Transverse colon (tissue), 4 donors: ENCODE measurements around the gene RGL2. TPM values are rescaled to one million over a fixed set of nuclear protein-coding genes. Genes with fewer than 3 reads are reported as not detected.

ENCODE experiments used
- DNase-seq: peaks from one replicate; pipeline ENCODE4 v3.0.0-alpha.2; 2019
- H3K27ac ChIP-seq, 4 donors: fragments of 200-600 bp; sonication (generic); 2 replicates each; pipeline ENCODE4 v1.5.1; 2016 to 2018; ENCODE audit warnings: inconsistent platforms in 4 of 4
- H3K27me3 ChIP-seq: fragments of 200-600 bp; sonication (generic); 2 replicates; pipeline ENCODE4 v1.5.1; 2017; ENCODE audit warnings: inconsistent platforms
- H3K36me3 ChIP-seq, 4 donors: fragments of 200-600 bp; sonication (generic); 2 replicates each; pipeline ENCODE4 v1.5.1; 2017 to 2019; ENCODE audit warnings: inconsistent platforms in 4 of 4
- H3K4me1 ChIP-seq, 4 donors: fragments of 200-600 bp; sonication (generic); 2 replicates each; pipeline ENCODE4 v1.5.1; 2017 to 2020; ENCODE audit warnings: inconsistent platforms in 4 of 4
- H3K4me3 ChIP-seq, 4 donors: fragments of 200-600 bp; sonication (generic); 1 replicate in 1 of 4; 2 replicates in 3 of 4; pipeline versions ENCODE4 v1.5.1 to v1.6.1; 2017 to 2019; ENCODE audit warnings: inconsistent platforms in 4 of 4
- H3K9me3 ChIP-seq, 2 donors: fragments of 200-600 bp; sonication (generic); 2 replicates each; pipeline ENCODE4 v1.5.1; 2017 to 2019; ENCODE audit warnings: inconsistent platforms in 2 of 2
- EP300 ChIP-seq: sonication (generic); formaldehyde crosslinking; IDR thresholded peaks from one replicate; pipeline ENCODE4 v1.6.1; 2017; ENCODE audit warnings: antibody characterized with exemption, low read depth
- POLR2A ChIP-seq: fragments of 450-650 bp; IDR thresholded peaks from one replicate; pipeline ENCODE4 v1.6.1; 2016; ENCODE audit warnings: antibody characterized with exemption, mild to moderate bottlenecking, moderate library complexity
- POLR2AphosphoS5 ChIP-seq, 3 donors: sonication (generic); formaldehyde crosslinking; IDR thresholded peaks; one replicate each; pipeline ENCODE4 v1.6.1; 2016; ENCODE audit warnings: antibody characterized with exemption in 3 of 3
- WGBS, 2 donors: methylation state at CpG; one replicate each; pipeline ENCODE4 v1.1.5; 2018; ENCODE audit warnings: low coverage in 1 of 2; 5-methylcytosine and 5-hydroxymethylcytosine counted together
- in situ Hi-C, 4 donors: fragments of 200-750 bp; cut with MboI; loops; one replicate each; pipeline versions ENCODE4 v1.15.0 to v1.15.1; 2017; ENCODE audit warnings: low sequenced_read_pairs in 3 of 4, low pct_ligation_motif_present in 1 of 4, low pct_unique_long_range_greater_than_20kb in 1 of 4
- intact Hi-C: fragments of 100-400 bp; cut with DNase I; formaldehyde crosslinking; loops from one replicate; pipeline ENCODE4 v1.15.1; 2023; ENCODE audit warnings: low total_unique reads
- total RNA-seq, 4 donors: library from RNA; depleted of rRNA; stranded (reverse); fragments of >200 nt; gene quantifications; one replicate each; pipeline ENCODE4 v1.1.0, GENCODE V29; 2016
- TF ChIP-seq, protein P1 (sequence below), 5 experiments: fragments of 200-600 bp in 3 of 5; fragments of 450-650 bp in 2 of 5; sonication (generic) in 3 of 5; IDR thresholded peaks; 1 replicate in 2 of 5; 2 replicates in 3 of 5; pipeline ENCODE4 v1.5.1; 2016 to 2017; ENCODE audit warnings: antibody characterized with exemption in 5 of 5, inconsistent platforms in 3 of 5, mild to moderate bottlenecking in 2 of 5, moderate library complexity in 1 of 5

Gene RGL2
- total RNA-seq, 4 donors from 2014 or later: 21.3 to 70.3 (median 25.8) TPM

DNA sequence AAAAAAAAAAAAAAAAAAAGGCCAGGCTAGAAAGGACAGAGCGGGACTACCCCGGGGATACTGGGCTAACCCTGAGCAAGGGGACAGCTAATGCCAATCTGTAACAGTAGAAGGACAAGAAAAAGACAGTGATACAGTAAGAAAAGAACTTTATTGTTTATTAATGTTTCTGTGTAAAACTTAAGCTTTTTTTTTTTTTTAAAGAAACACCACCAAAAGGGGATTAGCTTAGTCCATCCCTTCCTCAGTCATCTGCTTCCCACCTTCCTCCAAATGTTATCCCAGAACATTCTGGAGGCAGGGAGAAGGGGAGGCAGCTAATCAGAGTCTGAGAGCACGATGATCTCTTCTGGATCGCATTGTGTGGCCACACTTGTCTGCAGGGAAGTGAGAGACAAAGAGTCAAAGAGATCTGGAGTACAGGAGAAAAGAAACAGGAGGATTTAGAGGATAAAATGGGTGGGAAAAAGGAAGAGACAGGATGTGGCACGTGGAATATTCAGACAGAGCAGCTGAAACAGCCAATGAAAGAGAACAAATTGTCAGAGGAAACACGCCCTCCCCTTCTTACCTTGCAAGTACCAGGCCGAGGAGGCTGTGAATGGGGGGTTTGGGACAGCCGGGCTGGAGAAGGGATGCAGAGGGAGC, 19.8 kb upstream of the RGL2 start:
- Histone ChIP-seq H3K27me3 (no peaks in the 10 kb centered on the region), H3K4me1 (peaks cover 28 to 66% (median 56%) of the 10 kb centered on the region in 4 donors), H3K4me3 (peak overlapping the region in 3 of 4 donors; percentile 36 to 61 (median 46)), H3K36me3 (peaks cover 0 to 24% (median 8%) of the 10 kb centered on the region in 4 donors), H3K9me3 (no peaks in the 10 kb centered on the region), H3K27ac (peak overlapping the region; percentile 86 to 94 (median 90))
- in situ Hi-C loops: no loop called here
- TF ChIP-seq POLR2AphosphoS5 (IDR thresholded peaks at IDR 0.05): no peak
- TF ChIP-seq, protein P1, sequence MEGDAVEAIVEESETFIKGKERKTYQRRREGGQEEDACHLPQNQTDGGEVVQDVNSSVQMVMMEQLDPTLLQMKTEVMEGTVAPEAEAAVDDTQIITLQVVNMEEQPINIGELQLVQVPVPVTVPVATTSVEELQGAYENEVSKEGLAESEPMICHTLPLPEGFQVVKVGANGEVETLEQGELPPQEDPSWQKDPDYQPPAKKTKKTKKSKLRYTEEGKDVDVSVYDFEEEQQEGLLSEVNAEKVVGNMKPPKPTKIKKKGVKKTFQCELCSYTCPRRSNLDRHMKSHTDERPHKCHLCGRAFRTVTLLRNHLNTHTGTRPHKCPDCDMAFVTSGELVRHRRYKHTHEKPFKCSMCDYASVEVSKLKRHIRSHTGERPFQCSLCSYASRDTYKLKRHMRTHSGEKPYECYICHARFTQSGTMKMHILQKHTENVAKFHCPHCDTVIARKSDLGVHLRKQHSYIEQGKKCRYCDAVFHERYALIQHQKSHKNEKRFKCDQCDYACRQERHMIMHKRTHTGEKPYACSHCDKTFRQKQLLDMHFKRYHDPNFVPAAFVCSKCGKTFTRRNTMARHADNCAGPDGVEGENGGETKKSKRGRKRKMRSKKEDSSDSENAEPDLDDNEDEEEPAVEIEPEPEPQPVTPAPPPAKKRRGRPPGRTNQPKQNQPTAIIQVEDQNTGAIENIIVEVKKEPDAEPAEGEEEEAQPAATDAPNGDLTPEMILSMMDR (IDR thresholded peaks at IDR 0.05): no peak
- DNase-seq: no peak
- intact Hi-C loops: loop anchor here (10.0 kb wide), 1 partner anchor 96 kb away; the partner anchor contains the start of genes CUTA and PHF1
- WGBS, 2 donors: 53 to 58% methylated on average over 7 to 8 of the region's 8 CpGs

DNA sequence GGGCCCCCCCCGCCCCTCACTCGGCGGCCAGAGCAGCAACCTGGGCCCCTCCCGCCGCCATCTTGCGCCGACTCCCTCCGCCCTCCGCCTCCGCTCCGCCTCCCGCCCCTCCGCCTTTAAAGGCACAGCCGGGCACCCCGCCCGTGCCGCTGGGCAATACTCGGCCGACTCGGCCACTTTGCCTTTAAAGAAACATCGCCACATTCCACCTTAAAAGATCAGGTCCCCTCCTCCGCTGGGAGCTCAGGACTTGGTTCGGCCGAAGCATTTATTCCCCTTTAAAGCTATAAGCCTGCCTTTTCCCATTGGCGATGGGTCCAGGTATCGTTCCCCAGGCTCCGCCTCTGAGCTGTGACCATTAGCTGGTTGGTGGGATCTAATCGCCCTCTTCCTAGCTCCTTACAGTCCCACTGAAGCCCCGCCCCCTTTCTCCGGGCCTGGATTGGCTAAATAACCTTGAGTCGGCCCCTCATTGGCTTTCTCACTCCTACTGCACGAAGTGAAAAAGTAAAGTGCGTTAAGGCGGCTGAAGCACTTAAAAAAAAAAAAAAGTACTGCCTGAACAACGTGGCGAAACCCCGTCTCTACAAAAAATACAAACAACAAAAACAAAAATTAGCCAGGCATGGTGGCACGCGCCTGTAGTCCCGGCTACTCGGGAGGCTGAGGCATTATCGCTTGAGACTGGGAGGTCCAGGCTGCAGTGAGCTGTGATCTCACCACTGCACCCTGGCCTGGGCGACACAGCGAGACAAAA, 19.1 kb upstream of the RGL2 start, which contains the start of gene ZBTB22:
Gene ZBTB22 (minus strand): TSS at position 76 of the 757 bp plus-strand sequence. CDS start 828 bp downstream, outside the sequence.
- DNase-seq: peak; percentile 100
- H3K27me3 ChIP-seq: no peaks in the 10 kb centered on the region
- WGBS, 2 donors: 1 to 2% methylated on average over 7 to 32 of the region's 44 CpGs
- H3K4me3 ChIP-seq: peak within 1 kb of the TSS; percentile 36 to 61 (median 46)
- intact Hi-C loops: loop anchor here (10.0 kb wide), 1 partner anchor 97 kb away; the partner anchor contains the start of genes CUTA and PHF1
- no peaks in the 10 kb centered on the region for H3K9me3 ChIP-seq
- H3K36me3 ChIP-seq: peaks cover 0 to 24% (median 8%) of the 10 kb centered on the region in 4 donors
- H3K4me1 ChIP-seq: peaks cover 28 to 66% (median 56%) of the 10 kb centered on the region in 4 donors
- in situ Hi-C loops: no loop called here
- TF ChIP-seq POLR2A (peak; percentile 38), POLR2AphosphoS5 (IDR thresholded peaks at IDR 0.05) (peak; percentile 15 to 78 (median 74)), EP300 (peak; percentile 26)
- TF ChIP-seq, protein P1 (IDR thresholded peaks at IDR 0.05): no peak
- H3K27ac ChIP-seq: peak within 1 kb of the TSS; percentile 86 to 94 (median 90)

DNA sequence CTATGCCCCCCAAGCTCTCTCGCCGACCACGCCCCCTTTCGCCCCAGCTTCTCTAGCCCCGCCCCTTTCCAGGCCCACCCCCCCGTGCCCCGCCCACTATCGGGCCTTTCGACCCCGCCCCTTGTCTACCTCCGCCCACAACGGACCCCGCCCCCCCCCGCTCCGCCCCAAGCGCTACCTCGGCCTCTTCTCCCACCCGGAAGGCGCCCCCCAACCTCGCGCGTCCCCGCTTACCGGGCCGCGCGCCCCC, 18.6 kb upstream of the RGL2 start:
- TF ChIP-seq POLR2AphosphoS5 (IDR thresholded peaks at IDR 0.05): no peak
- TF ChIP-seq, protein P1 (IDR thresholded peaks at IDR 0.05): no peak
- TF ChIP-seq EP300: no peak
- TF ChIP-seq POLR2A: no peak
- no peak for DNase-seq
- H3K4me1 ChIP-seq: peaks cover 30 to 69% (median 58%) of the 10 kb centered on the region in 4 donors
- H3K36me3 ChIP-seq: peaks cover 0 to 24% (median 8%) of the 10 kb centered on the region in 4 donors
- H3K9me3 ChIP-seq: no peaks in the 10 kb centered on the region
- peak overlapping the region; percentile 36 to 61 (median 46) for H3K4me3 ChIP-seq
- H3K27me3 ChIP-seq: no peaks in the 10 kb centered on the region
- WGBS, 2 donors: 0% methylated on average over 6 of the region's 27 CpGs; no CpG with 5 or more reads in 1 of the 2 donors
- intact Hi-C loops (loop anchor here (10.0 kb wide), 1 partner anchor 97 kb away; the partner anchor contains the start of genes CUTA and PHF1), in situ Hi-C loops (no loop called here)
- peak overlapping the region; percentile 86 to 94 (median 90) for H3K27ac ChIP-seq
